DMS 273 treated with DMSO at 0.1 percent for 48 hours (cell line): Measurements from ENCODE around the gene RPL29.
"Not testable (repeated sequence)": the region's sequence is repeated elsewhere in the genome, so short reads cannot be mapped to it uniquely, and the experiment has no call there.

ENCODE experiments used
- DNase-seq: peaks from one replicate; lab custom pipeline; 2025; lab: John Stamatoyannopoulos, UW

The RPL29 gene

DNA sequence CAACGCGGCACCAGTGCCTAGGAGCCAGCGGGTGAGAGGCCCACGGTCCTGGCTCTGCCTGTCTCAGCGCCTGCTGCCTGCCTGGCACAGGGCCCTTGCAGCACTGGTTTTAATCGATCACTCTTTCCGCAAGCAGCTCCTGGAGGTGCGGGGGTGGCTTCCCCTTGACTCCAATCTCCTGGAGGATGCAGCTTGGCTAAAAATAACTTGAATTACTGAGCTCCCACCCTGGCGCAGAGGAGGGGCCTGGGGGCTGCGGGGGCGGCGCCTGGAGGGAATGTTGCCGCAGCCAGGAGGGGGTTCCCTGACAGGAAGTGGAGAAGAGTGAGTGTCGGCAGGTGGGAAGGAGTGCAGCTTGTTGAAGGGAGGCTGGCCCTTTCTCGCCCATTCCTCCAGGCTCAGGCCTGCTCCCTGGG lies 9.9 kb upstream of the RPL29 start:
- DNase-seq: no peak

DNA sequence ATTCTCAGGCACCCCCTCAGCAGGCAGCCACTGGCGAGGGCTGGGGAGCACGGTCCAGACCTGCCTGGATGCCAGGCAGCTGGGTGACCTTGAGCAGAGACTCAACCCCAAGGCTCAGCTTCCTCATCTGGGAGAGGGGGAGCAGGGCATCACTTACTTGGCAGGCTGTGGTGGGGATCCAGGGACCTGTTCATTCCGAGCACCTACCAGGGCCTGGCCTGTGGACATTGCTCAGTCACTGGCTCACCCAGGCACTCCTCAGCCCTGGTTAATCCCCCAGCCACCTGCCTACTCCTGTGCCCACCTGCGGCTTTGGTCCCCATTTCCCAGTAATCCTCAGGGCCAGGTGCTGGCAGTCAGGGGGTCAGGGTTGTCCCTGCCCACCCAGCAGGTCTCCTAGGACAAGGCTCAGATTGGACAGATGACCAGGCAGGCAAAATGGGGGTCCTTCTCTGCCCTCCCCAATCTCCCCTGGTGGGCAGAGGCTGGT lies 9.3 kb upstream of the RPL29 start:
- no peak for DNase-seq

- no peak for DNase-seq
Measured at GRCh38 chr3:52004163-52004787, 8.6 kb upstream of the RPL29 start.

DNA sequence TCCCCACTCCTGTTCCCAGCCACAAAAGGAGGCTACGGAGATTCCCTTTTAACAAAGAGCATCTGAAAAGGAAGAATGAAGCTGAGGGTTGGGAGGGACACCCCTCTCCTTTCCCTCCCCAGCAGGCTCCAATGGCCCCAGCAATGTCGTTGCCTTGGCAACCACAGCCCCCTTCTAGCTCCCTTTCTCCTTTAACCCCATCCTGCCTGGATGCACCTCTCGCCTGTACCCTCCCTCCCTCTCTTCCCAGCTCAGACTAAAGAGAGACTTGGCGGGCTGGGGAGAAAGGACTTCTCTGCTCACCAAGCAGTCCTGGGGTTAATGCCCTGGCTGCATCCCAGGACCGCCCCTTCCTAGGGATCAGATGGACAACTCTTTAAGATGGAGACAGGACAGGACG lies 7.1 kb upstream of the RPL29 start:
- DNase-seq: no peak

DNA sequence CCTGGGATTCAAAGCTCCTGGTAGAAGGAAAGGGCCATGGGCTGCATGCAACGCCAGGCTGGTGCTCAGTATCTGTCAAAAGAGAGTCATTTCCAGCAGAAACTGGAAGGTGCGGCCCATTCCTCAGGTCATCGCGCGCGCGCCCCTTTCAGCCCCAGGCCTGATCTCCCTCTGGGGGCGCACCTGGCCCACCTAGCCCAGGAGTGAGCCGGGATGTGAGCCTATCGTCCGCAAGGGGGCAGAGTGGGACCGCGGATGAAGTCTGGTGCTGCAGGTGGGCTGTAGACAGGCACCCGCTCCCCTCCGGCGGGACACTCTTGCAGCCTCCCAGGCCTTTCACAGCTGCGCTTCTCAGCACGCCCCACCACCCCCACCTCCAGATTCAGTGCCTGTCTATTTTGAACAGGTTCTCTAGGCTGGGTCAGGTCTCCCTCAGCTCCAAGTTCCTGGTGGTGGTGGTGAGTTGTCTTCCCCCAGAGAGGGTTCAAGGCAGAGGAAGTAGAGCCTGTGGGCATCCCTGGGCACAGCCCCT lies 5.8 kb upstream of the RPL29 start:
- no peak for DNase-seq

DNA sequence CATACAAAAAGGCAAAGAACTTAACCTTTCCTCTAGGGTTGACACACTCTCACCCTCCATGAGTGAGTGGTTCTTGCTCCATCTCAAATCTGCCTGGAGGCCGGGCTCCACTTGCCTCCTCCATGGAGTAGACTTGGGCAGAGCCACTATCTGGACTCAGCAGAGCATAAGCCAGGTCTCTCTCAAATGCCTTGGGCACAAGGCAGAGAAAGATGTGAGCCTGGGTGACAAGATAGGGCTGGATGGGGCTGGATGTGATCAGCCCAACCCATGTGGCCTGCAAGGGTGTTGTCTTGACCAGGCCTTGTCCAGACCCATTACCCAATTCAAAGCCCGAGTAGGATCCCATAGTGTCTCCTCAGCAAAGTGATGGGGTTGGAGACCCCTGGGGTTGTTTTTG lies 4.2 kb upstream of the RPL29 start:
- no peak for DNase-seq

DNA sequence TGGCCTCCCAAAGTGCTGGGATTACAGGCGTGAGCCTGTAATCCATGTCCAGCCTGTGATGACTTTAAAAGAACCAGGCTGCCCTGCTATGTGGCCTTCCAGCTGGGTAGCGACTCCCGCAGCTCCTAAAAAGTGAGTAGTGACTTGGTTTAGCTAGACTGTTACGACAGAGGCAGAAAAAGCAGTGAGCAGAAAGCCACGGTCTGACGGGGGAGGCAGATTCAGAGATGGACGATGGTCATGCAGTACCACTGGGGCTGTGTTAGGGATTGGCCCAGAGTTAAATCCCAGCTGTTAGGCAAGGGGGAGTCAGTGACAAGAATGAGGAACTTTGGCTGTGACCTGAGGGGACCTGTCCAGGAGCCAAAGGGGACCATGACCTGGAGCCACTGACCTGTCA lies 3.1 kb upstream of the RPL29 start:
- DNase-seq: no peak

DNA sequence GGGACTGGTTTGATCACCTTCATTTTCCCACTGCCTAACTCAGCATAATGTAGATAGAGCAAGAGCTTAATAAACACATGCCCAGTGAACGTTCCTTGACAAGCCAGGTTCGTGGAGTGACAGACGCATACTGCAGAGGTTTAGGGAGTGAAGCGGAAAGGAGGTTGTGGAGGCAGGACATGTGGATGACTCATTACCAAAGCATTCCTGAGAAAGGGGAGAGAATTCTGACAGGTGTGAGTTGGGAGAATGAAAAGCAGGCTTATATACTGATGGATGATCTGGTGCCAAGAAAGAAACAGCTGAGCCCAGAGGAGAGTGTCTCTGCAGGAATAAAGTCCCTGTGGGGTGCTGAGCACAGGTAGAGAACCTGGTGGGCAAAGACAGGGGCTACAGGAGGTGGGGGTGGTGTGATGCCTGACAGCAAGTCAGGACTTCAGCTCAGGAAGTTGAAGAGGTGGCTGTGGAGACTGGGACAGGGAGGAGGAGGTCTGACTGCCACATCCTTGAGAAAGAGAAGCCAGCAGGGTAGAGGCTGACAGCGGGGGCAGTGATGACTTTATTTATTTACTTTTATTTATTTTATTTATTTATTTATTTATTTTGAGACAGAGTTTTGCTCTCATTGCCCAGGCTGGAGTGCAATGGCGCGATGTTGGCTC lies 2.4 kb upstream of the RPL29 start:
- no peak for DNase-seq

- no peak for DNase-seq
Measured at GRCh38 chr3:51997172-51997571, 1.5 kb upstream of the RPL29 start.

DNA sequence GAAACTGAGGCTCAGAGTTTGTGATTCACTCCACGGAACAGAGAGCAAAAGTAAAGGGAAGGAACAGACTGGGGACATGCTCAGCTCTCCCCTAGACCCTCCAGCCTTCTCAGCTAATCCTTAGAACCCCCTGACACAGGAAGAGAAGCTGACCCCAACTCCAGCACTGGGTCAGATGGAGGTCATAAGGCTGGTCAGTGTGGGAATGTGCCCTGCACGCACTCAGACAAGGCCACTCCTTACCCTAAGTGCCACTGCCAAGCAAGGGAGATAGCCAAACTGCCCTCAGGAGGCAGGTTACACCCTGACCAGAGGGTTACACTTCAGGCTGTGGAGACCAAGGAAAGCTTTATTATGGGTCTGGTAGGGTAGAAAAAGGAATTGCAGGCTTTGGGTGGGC lies 1.2 kb downstream of the RPL29 start:
- DNase-seq: no peak

DNA sequence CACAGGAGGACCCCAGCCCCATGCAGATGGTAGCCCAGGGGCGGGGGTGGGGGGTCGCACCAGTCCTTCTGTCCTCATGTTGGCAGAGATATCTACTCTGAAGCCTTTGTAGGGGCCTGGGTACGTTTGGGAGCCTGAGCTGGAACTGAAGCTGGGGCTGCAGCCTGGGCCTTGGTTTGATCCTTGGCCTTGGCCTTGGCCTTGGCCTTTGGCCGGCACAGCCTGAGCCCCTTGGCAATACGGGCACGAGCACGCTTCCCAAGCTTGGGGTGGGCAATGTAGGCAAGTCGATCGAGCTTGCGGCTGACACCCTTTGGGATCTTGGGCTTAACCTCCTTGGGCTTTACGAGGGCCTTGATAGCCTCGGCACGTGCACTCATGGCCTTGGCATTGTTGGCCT lies 2.0 kb downstream of the RPL29 start:
- DNase-seq: not testable (repeated sequence)

DNA sequence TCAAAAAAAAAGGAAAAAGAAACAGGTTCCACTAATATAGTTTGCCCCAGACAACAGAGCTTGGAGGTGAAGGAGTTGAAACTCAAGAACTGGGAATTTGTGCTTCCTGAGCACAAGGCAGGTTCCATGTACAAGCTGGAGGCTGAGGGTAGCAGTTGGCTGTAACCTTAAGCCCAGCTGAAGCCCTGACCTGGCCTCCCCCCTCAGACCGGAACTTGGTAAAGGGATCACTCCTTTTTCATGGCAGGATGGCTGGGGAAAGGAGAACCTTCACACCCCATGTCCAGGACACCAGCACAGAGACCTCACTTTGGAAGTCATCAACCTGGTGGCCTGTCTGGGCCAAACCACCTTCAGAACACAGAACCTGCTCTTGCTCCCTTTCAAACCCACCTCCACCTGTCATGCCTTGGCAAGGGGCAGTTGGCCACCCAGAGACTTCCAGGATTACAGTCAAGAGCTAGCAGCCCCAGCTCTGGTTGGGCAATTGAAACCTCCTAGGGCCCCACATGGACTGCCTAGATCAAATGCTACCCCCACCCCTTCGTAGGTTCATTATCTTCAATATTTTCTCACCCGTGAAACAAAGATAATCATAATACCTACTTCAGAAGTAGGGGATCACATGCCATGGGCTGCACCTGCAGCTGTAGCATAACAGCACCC lies 3.5 kb downstream of the RPL29 start:
- no peak for DNase-seq

DNA sequence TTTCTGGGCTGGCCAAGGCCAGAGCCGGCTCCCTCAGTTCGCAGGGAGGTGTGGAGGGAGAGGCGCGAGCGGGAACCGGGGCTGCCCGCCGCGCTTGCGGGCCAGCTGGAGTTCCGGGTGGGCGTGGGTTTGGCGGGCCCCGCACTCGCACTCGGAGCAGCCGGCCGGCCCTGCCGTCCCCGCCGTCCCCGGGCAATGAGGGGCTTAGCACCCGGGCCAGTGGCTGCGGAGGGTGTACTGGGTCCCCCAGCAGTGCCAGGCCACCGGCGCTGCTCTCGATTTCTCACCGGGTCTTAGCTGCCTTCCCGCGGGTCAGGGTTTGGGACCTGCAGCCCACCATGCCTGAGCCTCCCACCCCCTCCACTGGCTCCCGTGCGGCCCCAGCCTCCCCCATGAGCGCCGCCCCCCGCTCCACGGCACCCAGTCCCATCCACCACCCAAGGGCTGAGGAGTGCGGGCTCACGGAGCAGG lies 5.2 kb downstream of the RPL29 start:
- not testable (repeated sequence) for DNase-seq

DNA sequence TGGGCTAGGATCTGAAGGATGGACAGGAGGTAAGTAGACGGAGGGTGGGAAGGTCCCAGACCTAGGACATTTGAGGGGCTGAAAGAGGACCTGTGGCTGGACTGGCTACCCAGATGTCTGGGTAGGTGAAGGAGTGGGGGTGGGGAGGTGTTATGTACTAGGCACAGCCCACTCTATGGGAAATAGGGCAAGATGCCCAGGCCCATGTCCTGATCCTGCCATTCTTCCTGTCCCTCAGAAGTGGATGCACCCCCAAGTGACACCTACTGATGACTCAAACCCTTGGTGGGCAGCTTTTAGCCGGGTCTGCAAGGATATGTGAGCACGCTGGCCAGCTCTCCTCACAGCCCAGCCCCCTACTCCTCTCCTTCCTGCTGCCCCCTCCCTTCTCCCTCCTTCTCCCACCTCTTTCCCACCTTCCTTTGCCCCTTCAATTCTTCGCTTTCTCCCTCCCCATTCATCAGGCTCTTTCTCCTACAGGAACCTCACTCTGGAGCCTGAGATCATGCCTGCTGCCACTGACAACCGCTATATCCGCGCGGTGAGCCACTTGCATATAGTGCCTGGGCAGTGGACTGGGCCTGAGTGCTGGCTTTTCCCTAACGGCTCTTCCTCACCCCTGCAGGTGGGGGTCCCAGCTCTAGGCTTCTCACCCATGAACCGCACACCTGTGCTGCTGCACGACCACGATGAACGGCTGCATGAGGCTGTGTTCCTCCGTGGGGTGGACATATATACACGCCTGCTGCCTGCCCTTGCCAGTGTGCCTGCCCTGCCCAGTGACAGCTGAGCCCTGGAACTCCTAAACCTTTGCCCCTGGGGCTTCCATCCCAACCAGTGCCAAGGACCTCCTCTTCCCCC lies 7.2 kb downstream of the RPL29 start:
- no peak for DNase-seq

DNA sequence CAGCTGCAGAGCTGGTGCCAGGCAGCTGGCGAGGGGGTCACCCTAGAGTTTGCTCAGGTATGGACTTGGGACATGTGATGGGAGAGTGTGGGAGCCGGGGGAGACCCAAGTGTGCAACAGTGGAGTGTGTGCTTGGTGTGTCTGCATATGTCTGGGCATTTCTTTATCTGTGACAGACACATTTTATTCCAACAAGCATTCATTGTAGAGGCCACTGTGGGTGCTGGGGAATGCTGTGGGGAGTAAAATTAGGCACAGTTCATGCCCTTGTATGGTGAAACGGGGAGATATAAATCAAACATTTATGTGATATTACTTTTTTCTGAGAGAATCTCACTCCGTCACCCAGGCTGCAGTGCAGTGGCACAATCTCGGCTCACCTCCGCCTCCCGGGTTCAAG lies 8.1 kb downstream of the RPL29 start:
- no peak for DNase-seq

DNA sequence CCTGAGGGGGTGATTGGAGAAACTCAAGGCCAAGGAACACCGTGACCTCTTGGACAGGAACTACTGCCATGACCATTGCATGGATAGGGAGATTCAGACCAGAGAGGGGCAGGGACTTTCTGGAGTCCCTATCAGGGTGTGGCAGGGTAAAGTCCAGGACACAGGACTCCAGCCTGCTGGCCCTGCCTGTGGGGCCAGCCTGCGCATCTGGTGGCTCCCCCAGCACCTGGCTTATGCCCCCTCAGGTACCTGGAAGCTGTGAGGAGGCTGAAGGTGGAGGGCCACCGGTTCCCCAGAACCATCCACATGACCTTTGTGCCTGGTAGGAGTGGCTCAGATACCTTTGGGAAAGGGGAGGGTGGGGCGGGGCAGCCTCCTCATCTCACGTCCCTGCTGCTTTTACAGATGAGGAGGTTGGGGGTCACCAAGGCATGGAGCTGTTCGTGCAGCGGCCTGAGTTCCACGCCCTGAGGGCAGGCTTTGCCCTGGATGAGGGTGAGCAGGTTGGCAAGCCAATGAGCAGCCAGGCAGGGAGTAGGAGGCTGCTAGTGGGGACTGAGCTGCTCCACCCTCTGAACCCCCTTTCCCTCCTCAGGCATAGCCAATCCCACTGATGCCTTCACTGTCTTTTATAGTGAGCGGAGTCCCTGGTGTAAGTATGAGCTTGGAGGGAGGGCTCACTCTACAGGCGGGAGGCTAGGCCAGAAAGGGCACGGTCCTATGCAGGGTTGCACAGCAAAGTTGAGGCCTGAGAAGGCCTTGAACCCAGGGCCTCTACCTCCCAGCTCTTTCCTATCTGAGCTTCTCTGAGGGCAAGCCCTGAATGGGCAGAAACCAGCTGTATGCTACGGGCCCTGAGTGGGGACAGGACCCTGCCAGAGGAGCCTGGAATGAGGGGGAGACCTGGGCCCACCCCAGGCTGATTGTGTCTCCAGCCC lies 9.4 kb downstream of the RPL29 start:
- DNase-seq: no peak

GRCh38 chr3:51985063-51985462 lies 10.6 kb downstream of the RPL29 start:
- no peak for DNase-seq

DNA sequence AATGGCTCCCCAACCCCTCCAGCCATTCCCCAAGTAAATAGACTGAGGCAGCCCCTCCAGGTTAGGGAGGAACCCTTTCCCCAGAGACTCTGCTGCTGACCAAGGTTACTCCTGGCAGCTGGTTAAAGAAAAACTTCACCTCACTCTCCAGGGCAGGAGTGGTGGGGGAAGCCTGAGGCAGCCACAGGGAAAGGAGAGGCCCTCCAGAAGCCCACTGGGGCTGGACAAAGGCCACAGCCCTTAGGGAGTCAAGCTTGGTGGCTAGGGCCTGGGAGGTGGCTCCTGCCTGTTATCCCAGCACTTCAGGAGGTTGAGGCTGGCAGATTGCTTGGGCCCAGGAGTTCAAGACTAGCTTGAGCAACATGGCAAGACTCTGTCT lies 11.4 kb downstream of the RPL29 start:
- DNase-seq: no peak

DNA sequence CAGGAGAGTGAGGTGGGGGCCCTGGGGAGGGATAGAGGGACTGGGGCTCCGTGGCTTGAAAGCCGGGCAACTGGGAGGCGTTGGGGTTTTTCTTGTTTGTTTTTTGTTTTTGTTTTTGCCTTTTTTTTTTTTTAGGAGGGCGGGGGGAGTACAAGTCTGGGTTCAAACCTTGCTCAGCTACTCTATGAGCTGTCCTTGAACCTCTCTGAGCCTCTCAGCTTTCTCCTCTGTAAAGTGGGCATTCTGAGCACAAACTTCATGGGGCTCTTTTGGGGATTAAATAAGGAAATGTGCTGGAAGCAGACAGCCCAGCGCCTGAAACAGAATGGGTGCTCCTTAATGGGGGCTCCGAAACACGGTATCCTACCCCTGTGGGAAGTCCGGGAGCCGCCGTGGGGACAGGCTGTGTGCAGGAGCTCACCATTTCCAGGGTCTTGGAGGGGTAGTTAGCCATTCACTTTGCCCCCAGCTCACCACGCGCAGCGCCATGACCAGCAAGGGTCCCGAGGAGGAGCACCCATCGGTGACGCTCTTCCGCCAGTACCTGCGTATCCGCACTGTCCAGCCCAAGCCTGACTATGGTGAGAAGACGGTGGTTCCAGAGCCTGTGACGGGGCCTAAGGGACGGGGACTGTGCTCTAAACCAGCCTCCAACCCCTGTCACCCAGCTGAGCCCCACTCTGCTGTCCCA lies 12.0 kb downstream of the RPL29 start:
- DNase-seq: no peak

DNA sequence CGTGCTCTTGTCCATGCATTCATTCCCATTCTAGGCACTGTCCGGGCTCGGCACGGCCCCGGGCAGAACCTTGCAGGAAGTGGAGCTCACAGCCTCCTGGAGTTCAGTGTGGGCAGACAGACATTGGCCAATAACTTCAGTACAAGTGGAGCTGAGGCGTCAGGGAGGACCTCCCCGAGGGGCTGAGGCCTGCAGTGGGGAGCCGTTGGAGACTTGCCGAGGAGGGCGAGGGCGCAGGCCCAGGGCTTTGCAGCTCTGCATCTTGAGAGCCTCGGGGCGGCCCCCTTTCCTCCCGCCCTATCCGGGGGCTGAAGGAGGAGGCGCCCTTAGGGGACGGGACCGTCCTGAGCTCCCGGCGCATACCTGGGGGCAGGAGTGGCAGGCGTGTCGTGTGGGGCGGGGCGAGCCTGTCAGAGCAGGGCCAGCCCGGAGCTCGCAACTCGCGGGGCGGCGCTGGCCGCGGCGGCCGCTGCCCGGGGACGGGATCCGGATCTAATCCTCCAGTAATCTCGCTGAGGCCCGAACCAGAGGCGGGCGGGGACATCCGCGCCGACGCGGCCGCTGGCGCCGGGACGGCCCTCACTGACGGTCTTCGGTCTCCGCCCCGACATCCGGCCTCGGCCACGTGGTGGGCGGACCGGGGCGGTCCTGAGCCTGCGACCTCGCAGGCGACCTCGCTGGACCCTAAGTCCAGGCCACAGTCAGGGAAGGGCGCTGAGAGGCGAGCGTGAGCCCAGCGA lies 12.7 kb downstream of the RPL29 start, which contains the start of gene ACY1:
Gene ACY1 (plus strand): TSS at position 698 of the 740 bp plus-strand sequence. CDS start 530 bp downstream, outside the sequence.
- DNase-seq: no peak
